Measurements from ENCODE around the gene RABGAP1L.

Gene RABGAP1L

GRCh38 chr1:174284052-174284451 lies 124.7 kb downstream of the RABGAP1L start:
- no peaks in the 10 kb centered on the region for H3K9me3 ChIP-seq (ENCODE audit: control insufficient read depth, insufficient read depth, low read depth, low read length)
- H3K36me3 ChIP-seq (ENCODE audit: control insufficient read depth in 2 of 2, insufficient read depth in 1 of 2, low read length in 2 of 2): peaks cover 0 to 19% of the 10 kb centered on the region in 2 experiments
- TF ChIP-seq ZNF777 (tag by site-specific recombination; IDR thresholded peaks at IDR 0.05; ENCODE audit: borderline replicate concordance): no peak
- TF ChIP-seq ZNF335 (tag by site-specific recombination; conservative IDR thresholded peaks at IDR 0.05): no peak
- TF ChIP-seq ZNF76 (tag by site-specific recombination; IDR thresholded peaks at IDR 0.05; ENCODE audit: borderline replicate concordance, low read depth): no peak
- no peak for TF ChIP-seq ZNF121 (tag by site-specific recombination; IDR thresholded peaks at IDR 0.05)
- TF ChIP-seq YY1 (tag by site-specific recombination; IDR thresholded peaks at IDR 0.05): no peak
- TF ChIP-seq ZFP41 (tag by site-specific recombination; IDR thresholded peaks at IDR 0.05; ENCODE audit: borderline replicate concordance): no peak
- TF ChIP-seq GLIS1 (tag by site-specific recombination; IDR thresholded peaks at IDR 0.05): no peak
- no peak for TF ChIP-seq HIC1 (tag by site-specific recombination; IDR thresholded peaks at IDR 0.05)
- TF ChIP-seq ZNF140 (tag by site-specific recombination; IDR thresholded peaks at IDR 0.05): no peak
- no peak for TF ChIP-seq HOXA7 (CRISPR knock-in tag; IDR thresholded peaks at IDR 0.05; ENCODE audit: borderline replicate concordance)
- TF ChIP-seq ZBTB17 (tag by site-specific recombination; IDR thresholded peaks at IDR 0.05): no peak
- no peak for TF ChIP-seq SALL2 (tag by site-specific recombination; IDR thresholded peaks at IDR 0.05; ENCODE audit: borderline replicate concordance)
- TF ChIP-seq GLI4 (tag by site-specific recombination; IDR thresholded peaks at IDR 0.05): no peak
- POLR2A ChIA-PET: no interaction called here
- no peaks in the 10 kb centered on the region for H3K4me1 ChIP-seq (ENCODE audit: control insufficient read depth, insufficient read depth, low read length)
- no peak overlapping the region for H3K4me3 ChIP-seq (ENCODE audit: low read depth, low read length)
- no peak overlapping the region for H3K27ac ChIP-seq (ENCODE audit: extremely low read depth, low read depth, low read length)
- CTCF ChIA-PET: interaction anchor here (1.2 kb wide), 1 partner anchor 13 kb away, joined by 3 read pairs; no protein-coding TSS in a partner anchor

DNA sequence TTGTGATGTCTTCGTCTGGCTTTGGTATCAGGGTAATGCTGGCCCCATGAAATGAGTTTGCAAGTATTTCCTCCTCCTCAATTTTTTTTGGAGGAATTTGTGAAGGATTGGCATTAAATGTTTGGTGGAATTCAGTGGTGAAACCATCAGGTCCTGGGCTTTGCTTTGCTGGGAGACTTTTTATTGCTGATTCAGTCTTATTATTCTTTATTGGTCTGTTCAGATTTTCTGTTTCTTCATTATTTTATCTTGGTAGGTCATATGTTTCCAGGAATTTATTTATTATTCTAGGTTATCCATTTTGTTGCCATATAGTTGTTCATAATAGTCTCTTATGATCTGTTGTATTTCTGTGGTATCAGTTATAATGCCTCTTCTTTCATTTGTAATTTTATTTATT lies 126.7 kb downstream of the RABGAP1L start:
- no peak overlapping the region for H3K4me3 ChIP-seq (ENCODE audit: low read depth, low read length)
- peaks cover 0 to 24% of the 10 kb centered on the region in 2 experiments; a peak in 2 of 3 replicates for H3K36me3 ChIP-seq (ENCODE audit: control insufficient read depth in 2 of 2, insufficient read depth in 1 of 2, low read length in 2 of 2)
- ChIA-PET CTCF (interaction anchor here (0.7 kb wide), 1 partner anchor 418 kb away, joined by 4 read pairs; no protein-coding TSS in a partner anchor), POLR2A (no interaction called here)
- no peaks in the 10 kb centered on the region for H3K4me1 ChIP-seq (ENCODE audit: control insufficient read depth, insufficient read depth, low read length)
- H3K9me3 ChIP-seq (ENCODE audit: control insufficient read depth, insufficient read depth, low read depth, low read length): no peaks in the 10 kb centered on the region
- TF ChIP-seq SCRT1 (tag by site-specific recombination; IDR thresholded peaks at IDR 0.05; ENCODE audit: borderline replicate concordance) (no peak), ZNF302 (tag by site-specific recombination; IDR thresholded peaks at IDR 0.05; ENCODE audit: low read depth) (no peak), ZNF600 (tag by site-specific recombination; IDR thresholded peaks at IDR 0.05) (no peak), ZBTB17 (tag by site-specific recombination; IDR thresholded peaks at IDR 0.05) (no peak), ZNF133 (tag by site-specific recombination; IDR thresholded peaks at IDR 0.05) (no peak), ZSCAN30 (tag by site-specific recombination; IDR thresholded peaks at IDR 0.05) (no peak), ZNF596 (tag by site-specific recombination; IDR thresholded peaks at IDR 0.05) (no peak), ZNF146 (tag by site-specific recombination; IDR thresholded peaks at IDR 0.05) (no peak), ZNF501 (tag by site-specific recombination; IDR thresholded peaks at IDR 0.05) (no peak), REPIN1 (tag by site-specific recombination; IDR thresholded peaks at IDR 0.05; ENCODE audit: low read depth) (no peak), HOXD13 (CRISPR knock-in tag; IDR thresholded peaks at IDR 0.05; ENCODE audit: borderline replicate concordance) (no peak)
- H3K27ac ChIP-seq (ENCODE audit: extremely low read depth, low read depth, low read length): no peak overlapping the region

All from HEK293 (cell line).